ENCODE measurements around the gene LTBP2.

LTBP2 gene

DNA sequence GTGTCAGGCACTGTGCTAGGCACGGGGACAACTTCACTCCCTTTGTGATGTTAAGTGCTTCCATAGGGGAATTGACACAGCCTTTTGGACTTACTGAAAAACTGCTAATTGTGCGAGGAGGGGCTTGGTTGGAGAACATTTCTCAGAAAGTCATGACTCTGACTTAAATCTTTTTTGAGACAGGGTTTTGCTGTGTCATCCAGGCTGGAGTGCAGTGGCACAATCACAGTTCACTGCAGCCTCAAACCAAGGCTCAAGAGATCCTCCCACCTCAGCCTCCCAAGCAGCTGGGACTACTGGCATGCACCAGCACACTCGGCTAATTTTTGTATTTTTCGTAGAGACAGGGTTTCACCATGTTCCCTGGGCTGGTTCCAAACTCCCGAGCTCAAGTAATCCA lies 10.2 kb upstream of the LTBP2 start:
- no peak overlapping the region for H3K27ac ChIP-seq (replicated peaks)
- H3K4me3 ChIP-seq (replicated peaks; ENCODE audit: insufficient read depth, low read length), result no peak overlapping the region
- DNase-seq (ENCODE audit: low read depth in 1 of 2, low spot score in 1 of 2), result no peak

DNA sequence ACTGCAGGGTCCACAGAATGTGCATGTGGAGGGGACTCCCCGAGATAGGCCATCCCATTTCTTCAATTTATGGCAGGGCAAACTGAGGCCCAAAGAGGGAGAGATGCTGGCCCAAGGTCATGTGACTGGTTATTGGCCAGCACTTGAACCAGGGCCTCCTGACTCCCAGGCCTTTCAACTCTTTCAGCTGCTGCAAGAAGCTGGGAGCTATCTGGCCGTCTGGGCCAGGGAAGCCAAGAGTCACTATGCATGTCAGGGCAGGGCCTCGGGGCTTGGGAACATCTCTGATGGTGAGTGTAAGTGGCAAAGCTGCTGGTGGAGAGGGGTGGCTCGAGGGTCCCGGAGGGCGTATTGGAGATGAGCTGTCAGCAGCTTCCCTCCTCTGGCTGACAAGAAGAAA lies 9.5 kb upstream of the LTBP2 start:
- H3K4me3 ChIP-seq (replicated peaks; ENCODE audit: insufficient read depth, low read length), result no peak overlapping the region
- TF ChIP-seq POLR2AphosphoS5 (IDR thresholded peaks at IDR 0.05; ENCODE audit: low read depth), result no peak
- TF ChIP-seq, protein P1, sequence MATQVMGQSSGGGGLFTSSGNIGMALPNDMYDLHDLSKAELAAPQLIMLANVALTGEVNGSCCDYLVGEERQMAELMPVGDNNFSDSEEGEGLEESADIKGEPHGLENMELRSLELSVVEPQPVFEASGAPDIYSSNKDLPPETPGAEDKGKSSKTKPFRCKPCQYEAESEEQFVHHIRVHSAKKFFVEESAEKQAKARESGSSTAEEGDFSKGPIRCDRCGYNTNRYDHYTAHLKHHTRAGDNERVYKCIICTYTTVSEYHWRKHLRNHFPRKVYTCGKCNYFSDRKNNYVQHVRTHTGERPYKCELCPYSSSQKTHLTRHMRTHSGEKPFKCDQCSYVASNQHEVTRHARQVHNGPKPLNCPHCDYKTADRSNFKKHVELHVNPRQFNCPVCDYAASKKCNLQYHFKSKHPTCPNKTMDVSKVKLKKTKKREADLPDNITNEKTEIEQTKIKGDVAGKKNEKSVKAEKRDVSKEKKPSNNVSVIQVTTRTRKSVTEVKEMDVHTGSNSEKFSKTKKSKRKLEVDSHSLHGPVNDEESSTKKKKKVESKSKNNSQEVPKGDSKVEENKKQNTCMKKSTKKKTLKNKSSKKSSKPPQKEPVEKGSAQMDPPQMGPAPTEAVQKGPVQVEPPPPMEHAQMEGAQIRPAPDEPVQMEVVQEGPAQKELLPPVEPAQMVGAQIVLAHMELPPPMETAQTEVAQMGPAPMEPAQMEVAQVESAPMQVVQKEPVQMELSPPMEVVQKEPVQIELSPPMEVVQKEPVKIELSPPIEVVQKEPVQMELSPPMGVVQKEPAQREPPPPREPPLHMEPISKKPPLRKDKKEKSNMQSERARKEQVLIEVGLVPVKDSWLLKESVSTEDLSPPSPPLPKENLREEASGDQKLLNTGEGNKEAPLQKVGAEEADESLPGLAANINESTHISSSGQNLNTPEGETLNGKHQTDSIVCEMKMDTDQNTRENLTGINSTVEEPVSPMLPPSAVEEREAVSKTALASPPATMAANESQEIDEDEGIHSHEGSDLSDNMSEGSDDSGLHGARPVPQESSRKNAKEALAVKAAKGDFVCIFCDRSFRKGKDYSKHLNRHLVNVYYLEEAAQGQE (IDR thresholded peaks at IDR 0.05; ENCODE audit: insufficient replicate concordance, low read depth), result no peak
- TF ChIP-seq, protein P2, sequence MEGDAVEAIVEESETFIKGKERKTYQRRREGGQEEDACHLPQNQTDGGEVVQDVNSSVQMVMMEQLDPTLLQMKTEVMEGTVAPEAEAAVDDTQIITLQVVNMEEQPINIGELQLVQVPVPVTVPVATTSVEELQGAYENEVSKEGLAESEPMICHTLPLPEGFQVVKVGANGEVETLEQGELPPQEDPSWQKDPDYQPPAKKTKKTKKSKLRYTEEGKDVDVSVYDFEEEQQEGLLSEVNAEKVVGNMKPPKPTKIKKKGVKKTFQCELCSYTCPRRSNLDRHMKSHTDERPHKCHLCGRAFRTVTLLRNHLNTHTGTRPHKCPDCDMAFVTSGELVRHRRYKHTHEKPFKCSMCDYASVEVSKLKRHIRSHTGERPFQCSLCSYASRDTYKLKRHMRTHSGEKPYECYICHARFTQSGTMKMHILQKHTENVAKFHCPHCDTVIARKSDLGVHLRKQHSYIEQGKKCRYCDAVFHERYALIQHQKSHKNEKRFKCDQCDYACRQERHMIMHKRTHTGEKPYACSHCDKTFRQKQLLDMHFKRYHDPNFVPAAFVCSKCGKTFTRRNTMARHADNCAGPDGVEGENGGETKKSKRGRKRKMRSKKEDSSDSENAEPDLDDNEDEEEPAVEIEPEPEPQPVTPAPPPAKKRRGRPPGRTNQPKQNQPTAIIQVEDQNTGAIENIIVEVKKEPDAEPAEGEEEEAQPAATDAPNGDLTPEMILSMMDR (IDR thresholded peaks at IDR 0.05; ENCODE audit: insufficient read depth, low read length), result no peak
- no peak for TF ChIP-seq GABPA (IDR thresholded peaks at IDR 0.05; ENCODE audit: low read depth)
- no peak for TF ChIP-seq SPI1 (IDR thresholded peaks at IDR 0.05; ENCODE audit: borderline replicate concordance, low read depth)
- DNase-seq (ENCODE audit: low read depth in 1 of 2, low spot score in 1 of 2), result no peak
- H3K27me3 ChIP-seq (ENCODE audit: insufficient read depth, poor library complexity, severe bottlenecking), result no peaks in the 10 kb centered on the region
- no peak overlapping the region for H3K27ac ChIP-seq (replicated peaks)

More for the DNA sequence above, 10.2 kb upstream of the LTBP2 start:
- no peak for TF ChIP-seq POLR2AphosphoS5 (IDR thresholded peaks at IDR 0.05; ENCODE audit: low read depth)
- TF ChIP-seq, protein P1 (IDR thresholded peaks at IDR 0.05; ENCODE audit: insufficient replicate concordance, low read depth), result no peak
- no peaks in the 10 kb centered on the region for H3K27me3 ChIP-seq (ENCODE audit: insufficient read depth, poor library complexity, severe bottlenecking)

DNA sequence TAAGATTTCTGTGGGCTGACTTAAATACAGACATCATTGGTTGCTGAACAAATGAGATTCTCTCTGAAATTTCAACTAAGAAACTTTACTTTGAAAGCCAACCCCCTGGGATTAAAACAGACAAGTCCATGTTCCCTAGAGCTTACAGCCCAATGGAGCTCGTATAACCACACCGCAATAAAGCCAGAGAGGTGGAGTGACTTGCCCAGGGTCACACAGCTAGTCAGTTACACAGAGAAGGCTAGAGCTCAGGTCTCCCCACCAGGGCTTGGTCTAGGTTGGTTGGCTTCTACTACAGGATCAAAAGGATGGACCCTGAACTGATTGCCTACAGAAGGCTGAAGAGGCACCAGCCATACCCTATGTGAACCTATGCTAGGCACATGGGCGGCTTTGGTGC lies 8.9 kb upstream of the LTBP2 start:
- H3K27me3 ChIP-seq (ENCODE audit: insufficient read depth, poor library complexity, severe bottlenecking), result no peaks in the 10 kb centered on the region
- no peak overlapping the region for H3K4me3 ChIP-seq (replicated peaks; ENCODE audit: insufficient read depth, low read length)
- TF ChIP-seq, protein P2 (IDR thresholded peaks at IDR 0.05; ENCODE audit: insufficient read depth, low read length), result no peak
- no peak for TF ChIP-seq SPI1 (IDR thresholded peaks at IDR 0.05; ENCODE audit: borderline replicate concordance, low read depth)
- TF ChIP-seq POLR2AphosphoS5 (IDR thresholded peaks at IDR 0.05; ENCODE audit: low read depth), result no peak
- TF ChIP-seq GABPA (IDR thresholded peaks at IDR 0.05; ENCODE audit: low read depth), result no peak
- TF ChIP-seq, protein P1 (IDR thresholded peaks at IDR 0.05; ENCODE audit: insufficient replicate concordance, low read depth), result no peak
- DNase-seq (ENCODE audit: low read depth in 1 of 2, low spot score in 1 of 2), result no peak
- H3K27ac ChIP-seq (replicated peaks), result no peak overlapping the region

DNA sequence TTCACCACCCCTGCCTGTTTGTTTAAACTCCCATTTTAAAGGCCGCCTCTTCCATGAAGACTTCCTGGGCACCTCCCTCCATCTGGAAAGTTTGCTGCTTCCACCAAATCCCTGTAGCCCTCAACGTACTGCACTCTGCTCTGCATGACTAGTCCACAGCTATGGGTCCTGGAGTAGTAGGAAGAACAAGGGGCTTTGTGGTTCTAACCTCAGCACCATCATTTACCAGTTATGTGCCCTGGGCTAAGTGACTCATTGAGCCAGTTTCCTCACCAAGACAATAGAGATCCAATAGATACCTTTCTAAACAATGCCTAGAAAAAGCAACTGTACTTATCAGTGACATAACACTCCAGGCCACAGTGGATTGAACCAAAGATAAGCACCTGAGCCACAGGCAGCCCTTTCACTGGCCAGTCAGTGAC lies 8.5 kb upstream of the LTBP2 start:
- TF ChIP-seq, protein P1 (IDR thresholded peaks at IDR 0.05; ENCODE audit: insufficient replicate concordance, low read depth), result no peak
- TF ChIP-seq, protein P2 (IDR thresholded peaks at IDR 0.05; ENCODE audit: insufficient read depth, low read length), result no peak
- TF ChIP-seq POLR2AphosphoS5 (IDR thresholded peaks at IDR 0.05; ENCODE audit: low read depth) (no peak), GABPA (IDR thresholded peaks at IDR 0.05; ENCODE audit: low read depth) (no peak), SPI1 (IDR thresholded peaks at IDR 0.05; ENCODE audit: borderline replicate concordance, low read depth) (no peak)
- H3K4me3 ChIP-seq (replicated peaks; ENCODE audit: insufficient read depth, low read length), result no peak overlapping the region
- DNase-seq (ENCODE audit: low read depth in 1 of 2, low spot score in 1 of 2), result no peak

More for the DNA sequence above, 8.5 kb upstream of the LTBP2 start:
- H3K27me3 ChIP-seq (ENCODE audit: insufficient read depth, poor library complexity, severe bottlenecking), result no peaks in the 10 kb centered on the region
- H3K27ac ChIP-seq (replicated peaks), result no peak overlapping the region
